Osteoblast (primary cell): ENCODE measurements around the gene EFCAB8. TPM values are rescaled to one million over a fixed set of nuclear protein-coding genes. Genes with fewer than 3 reads are reported as not detected.

Source experiments
- DNase-seq: peaks from one replicate; pipeline ENCODE4 v3.0.0; 2011; ENCODE audit warnings: low spot score, mixed read lengths; ENCODE audit not compliant: insufficient read length; ENCODE audit errors: missing footprints
- H2AFZ ChIP-seq: 2 replicates; pipeline ENCODE4 v1.6.0; 2011; ENCODE audit warnings: mild to moderate bottlenecking, low read length
- H3K27ac ChIP-seq: 2 replicates; pipeline ENCODE4 v1.5.1; 2011; ENCODE audit warnings: mild to moderate bottlenecking, low read depth, low read length, moderate library complexity
- H3K27me3 ChIP-seq: 2 replicates; pipeline ENCODE4 v1.6.0; 2012; ENCODE audit warnings: mild to moderate bottlenecking, control low read depth, inconsistent platforms, low read length, moderate library complexity; ENCODE audit not compliant: insufficient read depth
- H3K36me3 ChIP-seq: 2 replicates; pipeline ENCODE4 v1.5.1; 2011; ENCODE audit warnings: mild to moderate bottlenecking, low read length, control low read depth, moderate library complexity; ENCODE audit not compliant: insufficient read depth
- H3K4me1 ChIP-seq: 2 replicates; pipeline ENCODE4 v1.5.1; 2011; ENCODE audit warnings: mild to moderate bottlenecking, low read length, control low read depth, moderate library complexity; ENCODE audit not compliant: insufficient read depth
- H3K4me2 ChIP-seq: 2 replicates; pipeline ENCODE4 v1.6.0; 2011; ENCODE audit warnings: mild to moderate bottlenecking, low read length; ENCODE audit not compliant: insufficient read depth
- H3K4me3 ChIP-seq: fragments of 200-600 bp; sonication (generic); 3 replicates; pipeline ENCODE4 v1.5.1; 2012; ENCODE audit warnings: mild to moderate bottlenecking, low read length, inconsistent platforms; ENCODE audit not compliant: insufficient read depth
- H3K79me2 ChIP-seq: 2 replicates; pipeline ENCODE4 v1.6.0; 2012; ENCODE audit warnings: mild to moderate bottlenecking, low read length, control low read depth, inconsistent platforms; ENCODE audit not compliant: insufficient read depth
- H3K9me3 ChIP-seq: 2 replicates; pipeline ENCODE4 v1.5.1; 2011; ENCODE audit warnings: low read depth, low read length, control low read depth
- H4K20me1 ChIP-seq: 2 replicates; pipeline ENCODE4 v1.6.0; 2012; ENCODE audit warnings: mild to moderate bottlenecking, low read length, control low read depth; ENCODE audit not compliant: insufficient read depth
- total RNA-seq: library from RNA; depleted of rRNA; stranded (reverse); fragments of >200 nt; gene quantifications from 2 replicates; pipeline ENCODE4 v1.2.3, GENCODE V29; 2012
- TF ChIP-seq, protein P1 (sequence below): IDR thresholded peaks from 2 replicates; pipeline ENCODE4 v1.5.1; 2011; ENCODE audit warnings: mild to moderate bottlenecking, low read depth, low read length, moderate library complexity; ENCODE audit errors: extremely low read depth

Gene EFCAB8
- total RNA-seq, 1 donor: 1.4 TPM

DNA sequence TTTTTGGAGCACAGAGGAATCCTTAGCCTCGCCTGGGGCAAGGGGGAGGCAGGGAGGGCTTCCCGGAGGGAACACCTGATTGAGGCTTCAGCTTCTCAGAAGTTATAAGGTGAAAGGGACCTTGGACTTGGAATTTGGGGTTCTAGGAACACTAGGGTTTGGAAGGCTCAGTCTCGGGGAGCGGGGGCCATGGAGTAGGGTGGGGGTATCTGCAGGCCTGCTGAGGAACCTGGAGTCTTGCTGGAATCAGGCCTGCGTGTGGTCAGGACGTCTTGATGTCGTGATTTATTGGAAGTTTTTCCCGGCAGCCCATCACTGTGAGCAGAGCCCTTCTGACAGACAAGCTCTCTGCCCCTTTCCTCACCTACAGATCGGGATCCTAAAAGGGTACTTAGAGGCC, 50.7 kb downstream of the EFCAB8 start:
- TF ChIP-seq, protein P1, sequence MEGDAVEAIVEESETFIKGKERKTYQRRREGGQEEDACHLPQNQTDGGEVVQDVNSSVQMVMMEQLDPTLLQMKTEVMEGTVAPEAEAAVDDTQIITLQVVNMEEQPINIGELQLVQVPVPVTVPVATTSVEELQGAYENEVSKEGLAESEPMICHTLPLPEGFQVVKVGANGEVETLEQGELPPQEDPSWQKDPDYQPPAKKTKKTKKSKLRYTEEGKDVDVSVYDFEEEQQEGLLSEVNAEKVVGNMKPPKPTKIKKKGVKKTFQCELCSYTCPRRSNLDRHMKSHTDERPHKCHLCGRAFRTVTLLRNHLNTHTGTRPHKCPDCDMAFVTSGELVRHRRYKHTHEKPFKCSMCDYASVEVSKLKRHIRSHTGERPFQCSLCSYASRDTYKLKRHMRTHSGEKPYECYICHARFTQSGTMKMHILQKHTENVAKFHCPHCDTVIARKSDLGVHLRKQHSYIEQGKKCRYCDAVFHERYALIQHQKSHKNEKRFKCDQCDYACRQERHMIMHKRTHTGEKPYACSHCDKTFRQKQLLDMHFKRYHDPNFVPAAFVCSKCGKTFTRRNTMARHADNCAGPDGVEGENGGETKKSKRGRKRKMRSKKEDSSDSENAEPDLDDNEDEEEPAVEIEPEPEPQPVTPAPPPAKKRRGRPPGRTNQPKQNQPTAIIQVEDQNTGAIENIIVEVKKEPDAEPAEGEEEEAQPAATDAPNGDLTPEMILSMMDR: no peak
- peak; percentile 37 for DNase-seq

DNA sequence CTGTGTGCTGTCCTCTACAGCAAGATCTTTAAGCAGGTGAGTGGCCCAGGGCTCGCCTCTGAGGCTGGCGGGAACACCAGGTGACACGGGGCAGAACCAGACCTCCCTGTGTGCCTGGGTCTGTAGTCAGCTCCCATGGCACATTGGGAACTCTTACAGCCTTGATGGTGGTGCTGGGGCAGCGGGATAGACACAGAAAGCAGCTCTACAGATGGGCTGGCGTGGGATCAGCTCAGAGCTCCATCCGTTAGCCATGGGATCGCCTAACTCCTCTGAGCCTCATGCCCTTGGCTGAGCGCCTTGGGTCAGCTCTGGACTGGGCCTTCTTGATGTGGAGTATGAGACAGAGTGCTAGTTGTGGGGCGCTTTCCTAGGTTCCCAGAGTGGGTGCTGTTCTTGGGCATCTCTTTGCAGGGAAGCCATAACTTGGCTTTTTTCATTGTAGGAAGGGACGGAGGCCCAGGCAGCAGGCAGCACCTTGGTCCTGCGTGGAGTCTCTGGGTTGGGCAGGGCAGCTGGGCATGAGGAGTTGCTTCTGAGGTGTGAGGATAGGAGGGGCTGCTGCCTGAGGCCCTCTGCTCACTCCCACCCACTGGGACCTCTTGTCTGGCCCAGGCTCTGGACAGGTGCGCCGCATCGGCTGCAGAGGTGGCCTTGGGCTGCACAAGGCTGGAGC, 51.3 kb downstream of the EFCAB8 start:
- no peaks in the 10 kb centered on the region for H4K20me1 ChIP-seq
- H3K9me3 ChIP-seq: no peaks in the 10 kb centered on the region
- H3K36me3 ChIP-seq: no peaks in the 10 kb centered on the region
- H3K79me2 ChIP-seq: no peaks in the 10 kb centered on the region
- no peak overlapping the region for H2AFZ ChIP-seq
- no peak overlapping the region for H3K27ac ChIP-seq
- H3K4me1 ChIP-seq: no peaks in the 10 kb centered on the region
- no peak overlapping the region for H3K4me2 ChIP-seq
- TF ChIP-seq, protein P1: no peak
- peak; percentile 57 for DNase-seq
- no peaks in the 10 kb centered on the region for H3K27me3 ChIP-seq
- H3K4me3 ChIP-seq: no peak overlapping the region

More for the DNA sequence above, 50.7 kb downstream of the EFCAB8 start:
- Histone ChIP-seq H3K79me2 (no peaks in the 10 kb centered on the region), H3K4me1 (no peaks in the 10 kb centered on the region), H3K9me3 (no peaks in the 10 kb centered on the region), H3K4me3 (no peak overlapping the region), H3K27me3 (no peaks in the 10 kb centered on the region), H3K4me2 (no peak overlapping the region), H2AFZ (no peak overlapping the region), H3K36me3 (no peaks in the 10 kb centered on the region), H4K20me1 (no peaks in the 10 kb centered on the region), H3K27ac (no peak overlapping the region)

DNA sequence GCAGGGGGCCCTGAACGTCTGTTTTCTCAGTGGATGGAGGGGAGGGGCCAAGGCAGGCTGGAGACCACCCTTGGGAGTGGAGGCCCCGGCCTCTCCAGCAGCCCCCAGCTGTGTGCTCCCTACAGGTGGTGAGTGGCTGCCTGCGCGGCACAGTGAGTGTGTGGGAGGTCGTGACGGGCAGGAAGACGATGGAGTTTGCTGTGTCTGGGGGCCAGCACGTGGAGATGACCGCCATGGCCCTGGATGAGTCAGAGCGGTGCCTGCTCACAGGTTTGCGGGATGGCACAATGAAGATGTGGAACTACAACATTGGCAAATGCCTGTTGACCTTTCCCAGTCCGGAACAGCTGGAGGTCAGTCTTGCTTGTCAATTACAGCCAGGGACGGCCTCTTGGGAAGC, 52.6 kb downstream of the EFCAB8 start:
- DNase-seq: peak; percentile 46
- Histone ChIP-seq H3K27ac (no peak overlapping the region), H2AFZ (no peak overlapping the region), H3K4me1 (no peaks in the 10 kb centered on the region), H3K79me2 (no peaks in the 10 kb centered on the region), H3K36me3 (no peaks in the 10 kb centered on the region), H3K9me3 (no peaks in the 10 kb centered on the region), H3K27me3 (no peaks in the 10 kb centered on the region), H3K4me3 (no peak overlapping the region), H4K20me1 (no peaks in the 10 kb centered on the region), H3K4me2 (no peak overlapping the region)
- TF ChIP-seq, protein P1: no peak

DNA sequence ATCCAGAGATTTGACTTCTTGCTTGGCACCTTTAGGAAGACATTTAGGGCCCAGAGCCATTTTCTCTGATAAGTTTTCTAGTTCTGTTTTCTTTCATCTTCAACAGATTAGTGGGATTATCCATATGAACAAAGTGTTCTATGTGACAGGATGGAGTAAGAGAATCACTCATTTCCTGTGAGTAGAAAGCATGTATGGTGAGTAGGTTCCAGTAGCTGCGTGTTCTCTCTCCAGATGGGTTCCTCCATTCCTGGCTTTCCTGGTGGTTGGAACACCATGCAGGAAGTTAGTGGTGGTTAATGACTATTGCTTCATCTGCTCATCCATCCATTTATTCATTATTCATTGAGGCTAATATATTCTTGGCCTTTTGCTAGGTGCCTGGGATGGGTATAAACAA, 54.0 kb downstream of the EFCAB8 start:
- no peaks in the 10 kb centered on the region for H3K79me2 ChIP-seq
- no peak overlapping the region for H2AFZ ChIP-seq
- no peaks in the 10 kb centered on the region for H3K4me1 ChIP-seq
- H3K4me3 ChIP-seq: no peak overlapping the region
- H3K9me3 ChIP-seq: no peaks in the 10 kb centered on the region
- no peak overlapping the region for H3K4me2 ChIP-seq
- H3K27ac ChIP-seq: no peak overlapping the region
- peak; percentile 35 for DNase-seq
- H4K20me1 ChIP-seq: no peaks in the 10 kb centered on the region
- TF ChIP-seq, protein P1: no peak
- no peaks in the 10 kb centered on the region for H3K36me3 ChIP-seq
- H3K27me3 ChIP-seq: no peaks in the 10 kb centered on the region
